Esophagus muscularis mucosa (tissue), 4 donors: ENCODE measurements around the gene CXCL8.

Experiments used
- CTCF ChIP-seq, 3 experiments: fragments of 200-600 bp in 2 of 3; fragments of 450-650 bp in 1 of 3; sonication (generic) in 2 of 3; IDR thresholded peaks; one replicate each; pipeline ENCODE4 v1.5.1; 2017 to 2019; ENCODE audit warnings: antibody characterized with exemption in 3 of 3, mild to moderate bottlenecking in 2 of 3, moderate library complexity in 1 of 3
- EP300 ChIP-seq: sonication (generic); formaldehyde crosslinking; IDR thresholded peaks from one replicate; pipeline ENCODE4 v1.6.1; 2017; ENCODE audit warnings: antibody characterized with exemption
- POLR2A ChIP-seq: fragments of 450-650 bp; IDR thresholded peaks from one replicate; pipeline ENCODE4 v1.6.1; 2017; ENCODE audit warnings: antibody characterized with exemption, moderate library complexity, mild to moderate bottlenecking, low read depth

GRCh38 chr4:73703320-73703719, 37.0 kb upstream of the CXCL8 start:
- TF ChIP-seq CTCF (IDR thresholded peaks at IDR 0.05), result no peak
- no peak for TF ChIP-seq EP300
- TF ChIP-seq POLR2A, result no peak
